DMS 273 treated with DMSO at 0.1 percent for 48 hours (cell line): ENCODE results near the gene PKIB.
A peak's percentile ranks its signal among the peaks of the same experiment; 100 is the strongest.
"Not testable (repeated sequence)": the region's sequence is repeated elsewhere in the genome, so short reads cannot be mapped to it uniquely, and the experiment has no call there.

ENCODE experiments used
- DNase-seq: peaks from one replicate; lab custom pipeline; 2025; lab: John Stamatoyannopoulos, UW

Gene PKIB

DNA sequence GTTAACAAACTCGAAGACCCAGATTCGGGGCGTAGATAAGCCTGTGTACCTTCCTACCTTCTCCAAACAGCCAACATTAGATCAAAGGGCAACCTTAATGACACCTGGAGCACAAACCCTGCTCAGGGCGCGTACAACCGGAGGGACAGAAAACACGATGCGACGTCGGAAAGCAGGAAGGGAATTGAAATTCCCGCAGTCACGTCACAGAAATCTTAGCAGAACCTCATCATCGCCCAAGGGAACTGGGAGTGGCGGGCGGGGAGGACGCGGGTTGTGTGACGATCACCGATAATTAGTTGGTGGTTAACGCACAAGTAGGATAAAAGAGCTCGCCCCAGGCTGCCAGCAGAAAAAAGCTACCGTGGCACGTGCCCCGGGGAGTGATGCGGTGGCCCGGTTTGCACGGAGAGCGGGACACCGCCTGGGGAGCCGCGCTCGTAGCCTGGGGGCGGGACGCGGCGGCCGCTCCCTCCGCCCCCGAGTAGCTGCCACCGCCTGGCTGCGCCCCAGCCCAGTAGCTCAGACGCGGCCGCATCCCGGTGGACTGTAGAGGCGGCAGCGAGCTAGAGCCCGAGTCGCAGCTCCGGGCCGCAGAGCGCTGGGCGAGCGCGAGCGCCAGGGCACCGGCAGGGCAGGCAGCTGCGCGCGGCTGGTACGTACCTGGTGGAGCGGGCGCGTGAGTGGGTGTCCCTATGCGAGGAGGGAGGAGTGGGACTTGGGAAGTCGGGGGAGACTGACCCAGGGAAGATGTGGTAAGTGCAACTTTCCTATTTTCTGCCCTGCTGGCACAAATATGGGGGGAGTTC lies at the start of gene PKIB:
Gene PKIB (plus strand): TSS at position 525 of the 809 bp plus-strand sequence. CDS start 107,390 bp downstream, outside the sequence.
- DNase-seq, result peak; percentile 38

DNA sequence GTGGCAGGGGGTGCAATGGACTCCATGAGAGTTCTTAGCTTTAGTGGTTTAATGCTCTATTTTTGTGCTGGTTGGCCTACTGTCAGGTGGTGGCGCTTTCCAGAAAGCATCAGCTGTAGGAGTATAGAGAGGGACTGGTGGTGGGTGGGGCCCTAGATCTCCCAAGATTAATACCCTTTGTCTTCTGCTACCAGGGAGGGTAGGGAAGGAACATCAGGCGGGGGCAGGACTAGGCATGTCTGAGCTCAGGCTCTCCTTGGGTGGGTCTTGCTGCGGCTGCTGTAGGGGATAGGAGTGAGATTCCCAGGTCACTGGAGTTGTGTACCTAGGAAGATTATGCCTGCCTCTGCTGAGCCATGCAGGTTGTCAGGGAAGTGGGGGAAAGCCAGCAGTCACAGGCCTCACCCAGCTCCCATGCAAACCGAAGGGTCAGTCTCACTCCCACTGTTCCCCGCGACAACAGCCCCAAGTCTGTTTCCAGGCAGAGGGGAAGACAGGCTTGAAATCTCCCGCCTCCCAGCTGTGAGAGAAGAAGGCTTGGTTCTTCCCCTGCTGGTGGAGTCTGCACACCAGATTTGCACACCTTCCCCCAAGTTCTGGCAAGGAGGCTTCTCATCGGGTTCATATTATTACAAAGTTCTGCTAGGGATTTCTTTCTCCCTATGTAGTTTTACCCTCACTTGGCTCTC lies 46.7 kb upstream of the PKIB start:
- DNase-seq, result no peak

- DNase-seq, result no peak
Measured at GRCh38 chr6:122564230-122564629, 46.0 kb upstream of the PKIB start.

- no peak for DNase-seq
Measured at GRCh38 chr6:122565708-122566107, 44.5 kb upstream of the PKIB start.

- DNase-seq, result no peak
Measured at GRCh38 chr6:122567034-122567433, 43.2 kb upstream of the PKIB start.

DNA sequence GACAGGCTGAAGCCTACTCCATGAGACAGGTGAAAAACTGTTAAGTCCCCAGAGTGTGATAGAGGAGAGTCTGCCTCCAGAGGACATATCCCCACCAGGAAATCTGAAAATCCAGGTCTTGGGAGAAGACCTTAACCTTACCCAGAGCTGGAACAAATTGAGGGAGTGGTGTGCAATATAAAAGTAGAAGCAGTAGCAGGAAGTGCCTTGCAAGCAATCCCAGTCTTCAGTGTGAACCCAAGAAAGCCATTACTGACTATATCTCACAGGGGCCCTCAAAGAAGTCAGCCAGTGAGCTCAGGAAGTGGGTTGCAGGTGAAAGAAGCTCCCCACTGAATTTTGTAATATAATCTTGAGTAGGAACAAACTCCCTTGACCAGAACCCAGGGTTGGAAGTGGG lies 41.9 kb upstream of the PKIB start:
- DNase-seq, result no peak

DNA sequence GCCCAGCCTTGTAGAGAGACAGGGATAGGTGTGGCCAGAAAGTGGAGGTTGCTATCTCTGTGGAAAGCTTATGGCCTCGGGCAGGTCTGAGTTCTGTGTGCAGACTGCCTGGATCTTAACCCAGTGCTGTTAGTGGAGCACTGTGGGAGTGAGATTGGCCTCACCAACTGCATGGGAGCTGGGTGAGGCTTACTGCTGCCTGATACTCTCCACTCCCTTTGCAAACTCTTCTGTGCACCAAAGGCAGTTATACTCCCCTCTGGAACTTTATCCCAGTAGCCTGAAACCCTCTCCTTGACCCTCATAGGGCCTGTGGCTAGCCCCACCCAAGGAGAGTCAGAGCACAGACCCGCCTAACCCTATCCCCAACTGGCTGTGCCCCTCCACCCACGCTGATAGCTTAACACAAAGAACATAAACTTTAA lies 41.4 kb upstream of the PKIB start:
- no peak for DNase-seq

DNA sequence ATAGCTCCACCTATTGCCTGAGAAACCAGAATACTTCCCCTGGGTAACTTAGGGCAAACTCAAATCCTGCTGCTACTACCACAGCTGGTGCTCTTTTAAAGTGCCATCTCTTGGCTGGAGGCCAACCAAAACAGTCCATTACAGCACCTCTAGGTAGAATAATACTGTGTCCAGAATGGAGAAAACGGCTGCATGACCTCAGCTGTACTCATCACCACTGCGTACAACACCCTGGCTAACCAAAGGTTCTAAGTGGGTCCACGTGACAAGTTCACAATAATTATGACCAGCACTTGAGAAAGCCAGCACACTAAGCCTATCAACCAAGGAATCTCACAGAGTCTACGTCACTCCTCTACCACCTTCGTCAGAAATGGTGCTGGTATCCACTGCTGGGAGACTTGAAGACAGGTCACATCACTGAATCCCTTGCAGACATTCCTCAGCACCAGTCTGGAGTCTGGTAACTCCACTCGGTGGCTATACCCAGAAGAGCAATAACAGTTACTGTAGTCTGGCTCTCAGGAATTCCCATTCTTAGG lies 40.9 kb upstream of the PKIB start:
- DNase-seq, result no peak

DNA sequence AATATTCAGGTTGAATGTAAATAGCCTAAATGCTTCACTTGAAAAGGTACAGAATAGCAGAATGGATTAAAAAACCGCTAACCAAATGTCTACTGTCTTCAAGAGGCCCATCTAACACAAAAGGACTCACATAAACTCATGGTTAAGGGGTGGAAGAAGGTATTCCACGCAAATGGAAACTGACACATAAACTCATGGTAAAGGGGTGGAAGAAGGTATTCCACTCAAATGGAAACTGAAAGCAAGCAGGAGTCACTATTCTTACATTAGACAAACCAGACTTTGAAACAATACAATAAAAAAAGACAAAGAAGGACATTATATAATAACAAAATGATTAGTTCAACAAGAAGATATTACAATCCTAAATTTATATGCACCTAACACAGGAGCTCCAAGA lies 38.3 kb upstream of the PKIB start:
- no peak for DNase-seq

GRCh38 chr6:122576888-122577287 lies 33.3 kb upstream of the PKIB start:
- no peak for DNase-seq

GRCh38 chr6:122578961-122579360 lies 31.2 kb upstream of the PKIB start:
- no peak for DNase-seq

- DNase-seq, result no peak
Measured at GRCh38 chr6:122580737-122581136, 29.5 kb upstream of the PKIB start.

GRCh38 chr6:122589115-122589514 lies 21.1 kb upstream of the PKIB start:
- DNase-seq, result no peak

- DNase-seq, result not testable (repeated sequence)
Measured at GRCh38 chr6:122598295-122598694, 11.9 kb upstream of the PKIB start.

DNA sequence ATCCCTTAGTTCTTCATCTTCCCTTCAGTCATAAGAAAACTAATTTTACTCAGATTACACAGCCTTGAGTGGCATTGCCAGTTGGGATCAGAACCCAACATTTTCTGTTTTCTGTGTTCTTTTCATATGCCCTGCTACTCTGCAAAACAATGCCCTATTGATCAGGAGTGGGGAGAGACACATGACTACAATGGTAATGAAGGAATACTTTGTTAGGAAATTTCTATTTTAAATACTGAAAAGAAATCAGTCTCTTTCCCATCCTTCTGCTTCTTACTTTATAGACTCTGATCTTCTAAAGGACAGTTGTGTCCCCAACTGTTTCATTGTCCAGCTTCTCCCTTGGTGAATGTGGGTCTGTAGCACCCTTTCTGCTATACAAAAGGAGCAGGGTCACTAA lies 5.5 kb upstream of the PKIB start:
- no peak for DNase-seq

GRCh38 chr6:122610690-122611455 lies 668 bp downstream of the PKIB start:
- no peak for DNase-seq

DNA sequence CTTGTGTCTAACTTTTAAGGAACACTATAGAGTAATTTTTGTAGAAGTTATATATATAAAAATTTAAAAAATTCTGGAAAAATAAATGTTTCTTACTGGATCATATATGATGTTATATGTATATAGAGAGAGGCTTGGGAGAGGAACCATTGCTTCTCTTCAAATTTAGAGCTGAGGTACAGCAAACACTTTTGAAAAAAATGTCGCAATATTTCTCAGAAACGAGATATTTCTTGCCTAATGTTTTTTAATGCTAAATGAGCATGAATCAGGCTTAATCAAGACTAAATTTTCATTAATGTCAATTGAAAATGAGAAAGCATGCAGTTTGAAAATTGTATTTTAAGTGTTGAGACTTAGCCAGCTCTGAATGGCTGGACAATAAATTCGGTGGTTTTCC lies 2.6 kb downstream of the PKIB start:
- DNase-seq, result no peak

- no peak for DNase-seq
Measured at GRCh38 chr6:122614303-122614702, 4.1 kb downstream of the PKIB start.

GRCh38 chr6:122615409-122615808 lies 5.2 kb downstream of the PKIB start:
- no peak for DNase-seq

DNA sequence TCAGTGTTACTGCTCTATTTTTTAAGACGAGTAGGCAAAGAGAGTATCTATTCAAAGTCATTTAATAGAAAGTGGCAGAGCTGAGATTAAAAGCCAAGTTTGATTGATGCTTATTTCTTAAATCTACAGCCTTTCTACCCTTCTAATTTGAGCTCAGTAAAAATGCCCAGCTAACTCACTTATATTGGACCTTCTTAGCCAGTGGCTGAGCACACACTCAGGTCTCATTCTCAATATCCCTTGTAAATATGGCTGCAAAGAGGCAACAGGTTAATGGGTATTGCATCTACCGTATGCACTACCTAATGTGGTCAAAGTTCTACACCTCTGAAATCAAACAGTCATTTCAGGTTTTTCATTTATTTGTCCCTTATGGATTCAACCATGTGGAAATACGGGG lies 6.7 kb downstream of the PKIB start:
- DNase-seq, result no peak

GRCh38 chr6:122619309-122619708 lies 9.1 kb downstream of the PKIB start:
- DNase-seq, result no peak

DNA sequence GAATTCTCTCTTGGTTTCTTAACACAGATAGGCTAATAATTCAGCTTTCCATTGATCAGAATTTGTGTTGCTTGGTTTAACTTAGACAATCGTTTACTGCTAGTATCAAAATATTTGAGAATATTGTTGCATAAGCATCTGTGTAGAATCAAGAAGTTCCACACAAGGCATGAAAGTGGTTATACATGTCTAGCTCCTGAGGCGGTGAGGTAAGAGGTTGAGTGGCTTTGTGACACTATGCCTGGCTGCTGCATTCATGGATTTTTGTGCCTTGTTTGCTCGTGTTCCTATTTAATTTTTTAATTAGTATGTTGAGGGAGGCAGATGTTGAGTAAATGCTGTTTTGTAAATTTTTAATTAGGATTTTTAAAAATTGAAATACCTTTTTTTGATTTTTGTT lies 10.2 kb downstream of the PKIB start:
- DNase-seq, result no peak
